GM18511 (cell line): ENCODE measurements around the gene USP13.
"Not testable (repeated sequence)": the region's sequence is repeated elsewhere in the genome, so short reads cannot be mapped to it uniquely, and the experiment has no call there.

Source experiments
- ATAC-seq: cut with Tn5 transposase; IDR thresholded peaks from one replicate; pipeline ENCODE4 v1.9.1; 2021; ENCODE audit warnings: mild to moderate bottlenecking, moderate library complexity; ENCODE audit not compliant: unreplicated experiment

Gene USP13

DNA sequence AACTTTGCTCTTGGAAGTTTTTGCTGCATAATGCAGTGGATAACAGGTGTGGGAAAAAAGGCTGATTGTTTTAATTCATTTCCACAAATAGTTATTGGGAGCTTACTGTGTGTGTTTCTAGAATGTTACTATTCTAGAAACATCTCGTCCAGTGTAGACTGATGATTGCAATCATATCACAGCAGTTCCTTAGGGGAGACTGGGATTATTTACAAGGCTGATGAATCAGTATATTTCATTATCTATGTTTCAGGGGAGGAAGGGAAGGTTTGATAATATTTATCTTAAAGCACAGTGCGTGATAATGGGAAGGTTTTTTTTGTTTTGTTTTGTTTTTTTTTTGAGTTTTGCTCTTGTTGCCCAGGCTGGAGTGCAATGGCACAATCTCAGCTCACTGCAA, 2.4 kb downstream of the USP13 start:
- ATAC-seq: no peak

GRCh38 chr3:179658606-179659005, 5.8 kb downstream of the USP13 start:
- no peak for ATAC-seq

DNA sequence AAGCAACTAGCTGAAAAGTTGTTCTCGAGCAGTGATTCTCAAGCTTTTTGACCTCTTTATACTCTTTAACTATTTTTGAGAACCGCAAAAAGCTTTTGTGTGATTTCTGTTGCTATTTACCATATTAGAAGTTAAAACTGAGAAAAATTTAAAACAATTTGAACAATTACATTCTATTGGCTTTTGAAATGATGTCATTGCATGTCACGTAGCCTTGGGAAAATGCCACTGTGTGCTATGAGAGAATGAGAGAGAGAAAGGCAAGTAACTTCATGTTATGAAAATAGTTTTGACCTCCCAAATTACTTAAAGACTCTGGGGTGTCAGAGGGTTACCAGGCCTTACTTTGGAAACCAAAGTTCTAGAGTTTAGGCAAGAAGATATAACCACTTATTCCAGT, 8.0 kb downstream of the USP13 start:
- no peak for ATAC-seq

GRCh38 chr3:179661777-179662176, 8.9 kb downstream of the USP13 start:
- ATAC-seq: no peak

DNA sequence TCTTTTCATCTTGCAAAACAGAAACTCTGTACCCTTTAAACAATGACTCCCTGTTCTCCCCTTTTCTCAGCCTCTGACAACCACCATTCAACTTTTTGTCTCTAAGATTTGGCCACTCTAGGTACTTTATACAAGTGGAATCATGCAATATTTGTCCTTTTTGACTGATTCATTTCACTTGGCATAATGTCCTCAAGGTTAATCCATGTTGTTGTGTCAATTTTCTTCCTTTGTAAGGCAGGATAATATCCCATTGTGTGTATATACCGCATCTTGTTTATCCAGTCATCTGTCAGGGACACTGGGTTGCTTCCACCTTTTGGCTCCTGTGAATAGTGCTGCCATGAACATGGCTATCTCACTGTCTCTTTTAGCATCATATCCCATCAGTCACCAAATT, 10.3 kb downstream of the USP13 start:
- ATAC-seq: no peak

- ATAC-seq: no peak
Measured at GRCh38 chr3:179666030-179666429, 13.2 kb downstream of the USP13 start.

DNA sequence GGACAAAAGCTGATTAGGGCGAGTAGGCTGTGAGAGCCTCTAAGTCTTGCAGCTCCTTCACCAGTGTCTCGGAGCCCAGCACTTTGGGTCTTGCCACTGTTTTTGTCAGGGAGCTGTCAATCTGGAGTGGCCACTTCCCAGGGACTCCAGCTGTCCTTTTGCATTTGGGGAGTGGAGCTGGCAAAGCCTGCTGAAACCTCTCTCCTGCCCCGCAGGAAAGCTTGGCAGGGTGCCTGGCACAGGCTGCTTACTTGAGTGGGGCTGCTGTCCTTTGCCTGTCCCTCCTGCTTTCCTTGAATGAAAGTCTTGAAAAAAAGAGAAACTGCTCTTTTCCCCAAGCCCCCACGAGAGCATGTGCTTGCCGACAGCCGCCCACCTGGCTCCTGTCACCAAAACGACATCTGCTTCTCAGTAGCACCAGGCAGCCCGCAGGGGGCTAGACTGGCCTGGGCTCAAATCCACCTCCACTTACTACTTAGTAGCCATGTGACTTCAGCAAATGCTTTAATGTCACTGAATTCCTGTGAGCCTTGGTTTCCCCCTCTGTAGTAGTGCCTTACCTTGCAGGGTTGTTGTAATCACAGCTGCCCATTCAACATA, 13.7 kb downstream of the USP13 start:
- no peak for ATAC-seq

DNA sequence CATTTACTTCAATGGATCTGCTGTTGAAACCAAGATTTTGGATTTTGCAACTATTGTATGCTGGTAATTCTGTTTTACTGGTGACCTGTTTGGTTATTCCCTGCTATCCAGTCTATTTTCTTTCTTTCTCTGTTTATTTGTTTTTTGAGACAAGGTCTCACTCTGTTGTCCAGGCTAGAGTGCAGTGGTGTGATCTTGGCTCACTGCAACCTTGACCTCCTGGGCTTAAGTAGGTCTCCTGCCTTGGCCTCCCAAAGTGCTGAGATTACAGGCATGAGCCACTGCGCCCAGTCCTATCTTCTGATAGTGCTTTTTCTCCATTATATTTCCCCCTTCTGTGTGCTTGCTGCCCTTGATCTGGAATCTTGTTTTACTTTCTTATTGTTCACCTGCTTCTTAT, 15.6 kb downstream of the USP13 start:
- ATAC-seq: no peak

GRCh38 chr3:179670311-179670710, 17.5 kb downstream of the USP13 start:
- ATAC-seq: no peak

- no peak for ATAC-seq
Measured at GRCh38 chr3:179671309-179671708, 18.5 kb downstream of the USP13 start.

GRCh38 chr3:179671747-179672242, 19.0 kb downstream of the USP13 start:
- no peak for ATAC-seq

GRCh38 chr3:179672918-179673317, 20.1 kb downstream of the USP13 start:
- no peak for ATAC-seq

DNA sequence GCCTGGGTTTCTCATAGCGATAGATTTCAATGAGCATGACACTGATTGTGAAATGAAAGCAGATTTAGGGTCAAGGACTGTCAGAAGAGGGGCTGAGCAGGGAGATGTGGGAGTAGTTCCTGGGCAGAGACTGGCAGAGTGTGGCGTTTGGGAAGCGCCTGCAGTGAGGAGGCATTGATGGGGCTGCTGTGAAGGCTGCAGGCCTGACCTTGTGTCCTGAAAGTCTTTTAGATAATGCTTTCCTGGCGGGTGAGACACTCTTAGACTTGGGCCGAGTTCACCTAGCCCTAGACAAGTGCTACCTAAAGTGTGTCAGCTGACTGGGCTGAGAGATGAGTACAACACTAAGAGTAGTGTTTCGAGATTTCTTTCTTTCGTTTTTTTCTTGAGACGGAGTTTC, 20.7 kb downstream of the USP13 start:
- no peak for ATAC-seq

DNA sequence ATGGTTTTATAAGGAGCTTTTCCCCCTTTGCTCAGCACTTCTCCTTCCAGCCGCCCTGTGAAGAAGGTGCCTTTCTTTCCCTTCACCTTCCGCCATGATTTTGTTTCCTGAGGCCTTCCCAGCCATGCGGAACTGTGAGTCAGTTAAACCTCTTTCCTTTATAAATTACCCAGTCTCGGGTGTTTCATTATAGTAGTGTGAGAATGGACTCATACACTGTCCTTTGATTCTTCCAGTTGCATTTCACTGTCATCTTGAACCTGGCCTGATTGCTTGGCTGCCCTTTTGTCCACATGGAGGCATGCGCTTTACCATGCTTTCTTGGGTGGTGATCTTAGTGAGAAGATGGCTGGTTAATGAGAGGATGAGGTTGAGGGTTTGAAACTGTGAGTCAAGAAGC, 23.2 kb downstream of the USP13 start:
- no peak for ATAC-seq

- ATAC-seq: no peak
Measured at GRCh38 chr3:179677884-179678283, 25.0 kb downstream of the USP13 start.

DNA sequence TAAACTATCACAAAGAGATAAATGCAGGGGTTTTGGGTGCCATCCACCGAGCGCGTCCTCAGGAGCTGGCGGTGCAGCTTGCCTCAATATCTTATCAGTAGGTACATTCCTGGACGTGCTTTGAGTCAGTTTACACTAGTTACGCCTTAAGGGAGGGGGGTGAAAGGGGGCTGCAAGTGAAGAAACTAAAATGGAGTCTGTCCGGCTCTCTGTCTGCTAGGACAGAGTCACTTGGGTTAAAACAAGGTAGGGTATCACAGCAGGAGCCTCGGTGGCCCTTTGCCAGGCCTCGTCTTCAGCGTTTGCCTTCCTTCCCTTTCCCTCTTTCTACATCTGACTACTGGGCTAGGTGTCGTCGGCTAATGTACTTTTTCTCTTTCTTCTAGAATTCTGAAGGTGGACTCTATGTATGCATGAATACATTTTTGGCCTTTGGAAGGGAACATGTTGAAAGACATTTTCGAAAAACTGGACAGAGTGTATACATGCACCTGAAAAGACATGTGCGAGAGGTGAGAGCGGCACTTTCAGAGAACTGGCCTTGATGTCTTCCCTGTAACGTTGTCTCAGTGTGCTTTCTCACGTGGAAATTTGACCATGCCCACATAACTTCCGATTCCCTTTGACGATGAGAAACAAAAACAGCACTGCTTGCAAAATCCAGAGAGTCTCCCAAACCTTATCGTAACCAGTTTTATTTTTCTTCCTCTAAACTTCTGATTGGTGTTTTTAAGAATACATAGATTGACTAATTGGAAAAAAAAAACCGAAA, 28.8 kb downstream of the USP13 start:
- no peak for ATAC-seq

- no peak for ATAC-seq
Measured at GRCh38 chr3:179682426-179683080, 29.7 kb downstream of the USP13 start.

DNA sequence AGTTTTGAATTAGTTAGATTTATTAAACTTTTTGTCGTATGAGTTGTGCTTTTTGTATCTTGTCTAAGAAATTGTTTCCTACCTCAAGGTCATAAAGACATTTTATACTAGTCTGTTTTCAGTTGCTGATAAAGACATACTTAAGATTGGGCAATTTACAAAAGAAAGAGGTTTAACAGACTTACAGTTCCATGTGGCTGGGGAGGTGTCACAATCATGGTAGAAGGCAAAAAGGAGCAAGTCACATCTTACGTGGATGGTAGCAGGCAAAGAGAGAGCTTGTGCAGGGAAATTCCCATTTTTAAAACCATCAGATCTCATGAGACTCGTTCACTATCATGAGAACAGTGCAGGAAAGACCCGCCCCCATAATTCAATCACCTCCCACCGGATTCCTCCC, 30.4 kb downstream of the USP13 start:
- ATAC-seq: not testable (repeated sequence)

- no peak for ATAC-seq
Measured at GRCh38 chr3:179687967-179688535, 35.2 kb downstream of the USP13 start.

DNA sequence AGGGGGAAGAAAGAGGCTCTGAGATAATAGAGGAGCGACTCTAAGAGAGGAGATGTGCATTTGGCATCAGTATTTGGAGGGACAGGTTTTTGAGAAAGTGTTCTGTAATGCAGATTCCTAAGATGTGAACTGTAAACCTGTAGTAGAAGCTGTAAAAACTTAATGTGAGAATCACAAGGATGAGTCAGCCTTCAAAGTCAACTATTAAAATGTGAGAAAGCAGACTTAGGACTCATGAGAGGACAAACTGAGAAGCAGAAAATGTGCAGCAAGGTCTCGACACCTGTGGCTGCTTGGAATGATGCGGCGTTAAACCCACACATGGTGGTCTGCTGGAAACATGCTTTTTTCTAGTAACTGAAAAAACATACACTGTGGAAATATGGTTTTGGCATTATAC, 36.0 kb downstream of the USP13 start:
- no peak for ATAC-seq

DNA sequence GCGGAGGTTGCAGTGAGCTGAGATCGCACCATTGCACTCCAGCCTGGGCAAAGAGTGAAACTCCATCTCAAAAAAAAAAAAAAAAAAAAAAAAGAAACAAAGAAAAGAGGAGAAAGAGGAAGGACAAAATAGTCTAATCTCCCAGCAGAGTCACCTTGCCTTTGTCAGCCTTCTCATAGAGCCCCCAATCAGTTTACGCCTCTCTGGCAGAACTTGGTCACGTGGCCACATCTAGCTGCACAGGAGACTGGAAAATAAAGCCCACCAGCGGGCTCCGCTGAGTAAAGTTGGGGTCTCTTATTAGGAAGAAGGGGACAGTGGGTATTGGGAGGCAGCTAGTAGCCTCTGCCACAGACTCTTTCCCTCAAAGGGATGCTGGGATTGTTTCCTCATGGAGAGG, 41.9 kb downstream of the USP13 start:
- ATAC-seq: no peak
